ENCODE results near the gene PRMT3.
"Not testable (repeated sequence)": the region's sequence is repeated elsewhere in the genome, so short reads cannot be mapped to it uniquely, and the experiment has no call there.

DNA sequence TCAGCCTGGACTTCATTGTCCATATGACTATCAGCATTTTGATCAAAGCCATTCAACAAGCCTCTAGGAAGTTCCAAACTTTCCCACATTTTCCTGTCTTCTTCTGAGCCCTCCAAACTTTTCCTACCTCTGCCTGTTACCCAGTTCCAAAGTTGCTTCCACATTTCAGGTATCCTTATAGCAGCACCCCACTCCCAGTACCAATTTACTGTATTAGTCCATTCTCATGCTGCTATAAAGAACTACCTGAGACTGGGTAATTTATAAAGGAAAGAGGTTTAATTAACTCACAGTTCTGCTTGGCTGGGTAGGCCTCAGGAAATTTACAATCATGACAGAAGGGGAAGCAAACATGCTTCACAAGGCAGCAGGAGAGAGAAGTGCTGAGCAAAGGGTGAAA lies 168.9 kb downstream of the PRMT3 start:
- TF ChIP-seq, protein P1, sequence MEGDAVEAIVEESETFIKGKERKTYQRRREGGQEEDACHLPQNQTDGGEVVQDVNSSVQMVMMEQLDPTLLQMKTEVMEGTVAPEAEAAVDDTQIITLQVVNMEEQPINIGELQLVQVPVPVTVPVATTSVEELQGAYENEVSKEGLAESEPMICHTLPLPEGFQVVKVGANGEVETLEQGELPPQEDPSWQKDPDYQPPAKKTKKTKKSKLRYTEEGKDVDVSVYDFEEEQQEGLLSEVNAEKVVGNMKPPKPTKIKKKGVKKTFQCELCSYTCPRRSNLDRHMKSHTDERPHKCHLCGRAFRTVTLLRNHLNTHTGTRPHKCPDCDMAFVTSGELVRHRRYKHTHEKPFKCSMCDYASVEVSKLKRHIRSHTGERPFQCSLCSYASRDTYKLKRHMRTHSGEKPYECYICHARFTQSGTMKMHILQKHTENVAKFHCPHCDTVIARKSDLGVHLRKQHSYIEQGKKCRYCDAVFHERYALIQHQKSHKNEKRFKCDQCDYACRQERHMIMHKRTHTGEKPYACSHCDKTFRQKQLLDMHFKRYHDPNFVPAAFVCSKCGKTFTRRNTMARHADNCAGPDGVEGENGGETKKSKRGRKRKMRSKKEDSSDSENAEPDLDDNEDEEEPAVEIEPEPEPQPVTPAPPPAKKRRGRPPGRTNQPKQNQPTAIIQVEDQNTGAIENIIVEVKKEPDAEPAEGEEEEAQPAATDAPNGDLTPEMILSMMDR (IDR thresholded peaks at IDR 0.05) = not testable (repeated sequence)
- TF ChIP-seq EZH2 (IDR thresholded peaks at IDR 0.05; ENCODE audit: borderline replicate concordance, insufficient read depth, low read depth, low read length, poor library complexity, severe bottlenecking) = not testable (repeated sequence)
